Measurements from ENCODE around the gene RUNX2.

DNA sequence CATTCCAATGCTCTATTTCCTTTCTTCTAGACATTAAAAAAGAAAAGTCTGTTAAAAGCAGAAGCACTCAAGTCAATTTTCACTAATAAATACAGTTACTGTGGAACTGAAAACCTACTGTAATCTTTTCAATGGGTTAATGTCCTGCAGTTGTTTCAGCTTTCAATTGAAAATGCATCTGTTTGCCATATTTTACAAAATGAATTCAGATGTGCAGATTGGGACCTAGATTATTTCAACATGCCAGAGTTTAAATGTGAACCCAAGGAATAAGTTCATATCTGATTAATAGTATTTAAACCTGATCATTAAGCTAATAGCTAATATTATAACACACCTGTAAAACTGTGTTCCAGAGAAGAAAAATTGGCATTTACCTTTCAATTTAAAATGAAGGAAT, 39.9 kb downstream of the RUNX2 start:
- TF ChIP-seq POLR2A (IDR thresholded peaks at IDR 0.05) = no peak
- TF ChIP-seq, protein P1, sequence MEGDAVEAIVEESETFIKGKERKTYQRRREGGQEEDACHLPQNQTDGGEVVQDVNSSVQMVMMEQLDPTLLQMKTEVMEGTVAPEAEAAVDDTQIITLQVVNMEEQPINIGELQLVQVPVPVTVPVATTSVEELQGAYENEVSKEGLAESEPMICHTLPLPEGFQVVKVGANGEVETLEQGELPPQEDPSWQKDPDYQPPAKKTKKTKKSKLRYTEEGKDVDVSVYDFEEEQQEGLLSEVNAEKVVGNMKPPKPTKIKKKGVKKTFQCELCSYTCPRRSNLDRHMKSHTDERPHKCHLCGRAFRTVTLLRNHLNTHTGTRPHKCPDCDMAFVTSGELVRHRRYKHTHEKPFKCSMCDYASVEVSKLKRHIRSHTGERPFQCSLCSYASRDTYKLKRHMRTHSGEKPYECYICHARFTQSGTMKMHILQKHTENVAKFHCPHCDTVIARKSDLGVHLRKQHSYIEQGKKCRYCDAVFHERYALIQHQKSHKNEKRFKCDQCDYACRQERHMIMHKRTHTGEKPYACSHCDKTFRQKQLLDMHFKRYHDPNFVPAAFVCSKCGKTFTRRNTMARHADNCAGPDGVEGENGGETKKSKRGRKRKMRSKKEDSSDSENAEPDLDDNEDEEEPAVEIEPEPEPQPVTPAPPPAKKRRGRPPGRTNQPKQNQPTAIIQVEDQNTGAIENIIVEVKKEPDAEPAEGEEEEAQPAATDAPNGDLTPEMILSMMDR (IDR thresholded peaks at IDR 0.05) = no peak

Data from esophagus squamous epithelium (tissue), 4 donors.